Measurements from ENCODE around the gene DTNA. TPM values are rescaled to one million over a fixed set of nuclear protein-coding genes. Genes with fewer than 3 reads are reported as not detected.

Gene DTNA
- 29.0 and 32.7 TPM in 2 replicates for total RNA-seq (2021; fragmentation: NEBNext Ultra II Directional; extraction: Animal tissue kit (Norgen Biotek cat#: 25700))
- 17.2 and 30.2 TPM in 2 replicates for polyA plus RNA-seq (2011; rRNA removed)
- polyA plus RNA-seq (2011; cell fraction: cytosol; rRNA removed), result 26.5 TPM
- 26.8 TPM for polyA plus RNA-seq (2011; cell fraction: nucleus; rRNA removed)
- polyA plus RNA-seq (2012, experiment 1 of 2), result 16.2 to 31.9 TPM (median 25.0 TPM) in 4 replicates
- polyA plus RNA-seq (2012, experiment 2 of 2), result 1.9 TPM
- 15.9 TPM for polyA plus RNA-seq (2013, experiment 1 of 2)
- polyA plus RNA-seq (2013, experiment 2 of 2), result 15.1 TPM
- 71.3 and 92.7 TPM in 2 replicates for polyA minus RNA-seq (2011; rRNA and poly(A)+ RNA removed)
- polyA minus RNA-seq (2011; cell fraction: cytosol; rRNA and poly(A)+ RNA removed), result 12.8 TPM
- polyA minus RNA-seq (2011; cell fraction: nucleus; rRNA and poly(A)+ RNA removed), result 64.0 TPM
- long read RNA-seq, experiment 1, partial matches to known transcripts, result 6 of 18 reads
- long read RNA-seq, experiment 1, other reads (novel, unspliced or antisense), result 12 of 18 reads
- long read RNA-seq, experiment 2, partial matches to known transcripts, result 2 of 14 reads
- long read RNA-seq, experiment 2, other reads (novel, unspliced or antisense), result 11 of 14 reads

DNA sequence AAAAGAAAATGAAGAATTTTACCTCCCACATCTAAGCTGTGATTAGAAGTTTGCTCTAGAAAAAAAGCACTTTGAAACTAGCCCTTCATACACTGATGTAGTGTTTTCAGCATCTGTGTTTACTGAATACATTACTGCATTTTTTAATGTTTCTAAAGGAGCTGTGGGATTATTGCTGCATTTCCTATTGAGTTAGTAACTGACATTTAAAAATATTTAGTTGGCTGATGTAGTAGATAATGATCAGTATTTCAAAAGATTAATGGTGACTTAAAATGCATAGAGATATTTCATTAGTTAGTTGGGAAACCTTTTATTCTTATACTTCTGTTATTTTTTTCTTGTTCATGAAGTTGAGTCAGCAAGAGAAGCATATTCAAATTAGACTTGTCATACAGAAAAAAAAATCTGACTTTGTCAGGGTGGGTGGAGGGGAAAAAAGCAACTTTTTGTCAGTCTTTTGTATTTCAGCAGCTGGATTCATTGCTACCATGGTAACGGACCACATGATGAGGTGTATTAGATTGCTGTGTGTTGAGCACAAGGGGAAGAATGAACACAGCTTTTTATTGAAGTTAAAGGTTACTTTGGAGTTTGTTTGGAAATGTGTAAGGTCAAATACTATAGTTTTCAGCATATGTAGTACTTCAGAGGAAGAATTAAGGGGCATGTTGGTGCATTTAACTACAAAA is at the start of gene DTNA:
Gene DTNA (plus strand): TSS at position 549 of the 692 bp plus-strand sequence. CDS start 45,679 bp downstream, outside the sequence.
- no peak within 1 kb of the TSS for H2AFZ ChIP-seq (ENCODE audit: low read length)
- H3K79me1 ChIP-seq (ENCODE audit: low read depth, low read length), result no peaks in the 10 kb centered on the region
- H2BK15ac ChIP-seq (ENCODE audit: low read length), result no peak within 1 kb of the TSS
- H2BK12ac ChIP-seq (ENCODE audit: low read depth, low read length), result peak within 1 kb of the TSS; percentile 46; the same call in 1 of the 2 replicates
- H3K79me2 ChIP-seq (ENCODE audit: control insufficient read depth in 1 of 2, insufficient read depth in 2 of 2, low read length in 2 of 2), result no peaks in the 10 kb centered on the region
- H3K4me2 ChIP-seq (ENCODE audit: insufficient read depth in 1 of 2, low read depth in 2 of 2, low read length in 2 of 2), result 0 out of 4 replicates have a peak within 1 kb of the TSS, but pooled peaks of 1 of the 2 experiments have one; percentile 1
- H3K27me3 ChIP-seq (replicated peaks in 1 of 4; ENCODE audit: control insufficient read depth in 3 of 4, extremely low read depth in 1 of 4, insufficient read depth in 3 of 4, low read length in 3 of 4), result no peaks in the 10 kb centered on the region
- FAIRE-seq (peak; percentile 24), DNase-seq (ENCODE audit: low read depth in 1 of 2, low spot score in 2 of 2) (no peak)
- no peak within 1 kb of the TSS for H3K4ac ChIP-seq (replicated peaks; ENCODE audit: insufficient read length, low read depth, low read length)
- no peaks in the 10 kb centered on the region; the same call in 1 of the 2 replicates for H3K23me2 ChIP-seq (ENCODE audit: low read depth, low read length)
- H2AK5ac ChIP-seq (ENCODE audit: low read depth, low read length), result no peak within 1 kb of the TSS
- H3K27ac ChIP-seq (ENCODE audit: low read depth, low read length), result no peak within 1 kb of the TSS
- no peak within 1 kb of the TSS for H4K8ac ChIP-seq (ENCODE audit: extremely low read depth, insufficient read depth, low read length)
- no peak within 1 kb of the TSS for H3K14ac ChIP-seq (ENCODE audit: insufficient read length)
- H2BK120ac ChIP-seq (replicated peaks; ENCODE audit: low read depth, low read length), result no peak within 1 kb of the TSS
- H3K56ac ChIP-seq (replicated peaks; ENCODE audit: insufficient read length, low read depth, low read length), result no peak within 1 kb of the TSS
- no peak within 1 kb of the TSS for H3K18ac ChIP-seq (ENCODE audit: extremely low read depth, low read length)
- H2BK5ac ChIP-seq (ENCODE audit: low read depth, low read length), result no peak within 1 kb of the TSS
- no peak within 1 kb of the TSS for H3K23ac ChIP-seq (ENCODE audit: insufficient read length)
- no peaks in the 10 kb centered on the region for H3K9me3 ChIP-seq (ENCODE audit: insufficient read depth in 2 of 2, low read depth in 1 of 2, low read length in 1 of 2)
- WGBS, 2 experiments (ENCODE audit: extremely low coverage in 1 of 2, insufficient coverage in 1 of 2, insufficient read length in 1 of 2, insufficient replicate concordance in 2 of 2, low coverage in 1 of 2, low lambda C conversion rate in 2 of 2, missing lambda C conversion rate in 1 of 2), result 65% methylated on average over 1 of the region's 1 CpG; no CpG with 5 or more reads in 1 of the 2 experiments
- CTCF ChIA-PET (ENCODE audit: partially characterized antibody), result interaction anchor here (0.7 to 3.8 kb wide), 7 partner anchors 11 to 55 kb away, joined by 3 to 17 read pairs (median 3); no protein-coding TSS in a partner anchor
- no peak within 1 kb of the TSS for H2BK20ac ChIP-seq (ENCODE audit: low read length)
- H3K4me1 ChIP-seq (replicated peaks in 1 of 4; ENCODE audit: control insufficient read depth in 3 of 4, insufficient read depth in 4 of 4, low read length in 3 of 4), result peaks cover 0 to 14% (median 2%) of the 10 kb centered on the region in 4 experiments; a peak in 3 of 7 replicates
- H3K4me3 ChIP-seq (ENCODE audit: extremely low read depth in 1 of 4, insufficient read depth in 2 of 4, low read depth in 3 of 4, low read length in 4 of 4), result no peak within 1 kb of the TSS
- H4K91ac ChIP-seq (replicated peaks; ENCODE audit: insufficient read length, low read length), result no peak within 1 kb of the TSS
- H4K5ac ChIP-seq (ENCODE audit: insufficient read length, low read depth, low read length), result no peak within 1 kb of the TSS
- POLR2A ChIA-PET (ENCODE audit: partially characterized antibody), result no interaction called here
- no peaks in the 10 kb centered on the region for H3K36me3 ChIP-seq (ENCODE audit: control insufficient read depth in 2 of 4, insufficient read depth in 4 of 4, low read length in 3 of 4)
- H4K20me1 ChIP-seq (replicated peaks in 1 of 2; ENCODE audit: control insufficient read depth in 1 of 2, insufficient read depth in 2 of 2, low read length in 2 of 2), result no peaks in the 10 kb centered on the region
- H3K9ac ChIP-seq (replicated peaks in 1 of 4; ENCODE audit: extremely low read depth in 1 of 4, low read depth in 3 of 4, low read length in 3 of 4), result peak within 1 kb of the TSS in 1 of 4 experiments; percentile 8; a peak in 1 of 7 replicates
- no peak for TF ChIP-seq POLR2A (IDR thresholded peaks at IDR 0.05; ENCODE audit: control extremely low read depth in 1 of 2, low read depth in 2 of 2, low read length in 2 of 2)
- no peak for TF ChIP-seq YY1 (IDR thresholded peaks at IDR 0.05; ENCODE audit: low read depth, low read length)
- no peak for TF ChIP-seq FOSL1 (IDR thresholded peaks at IDR 0.05; ENCODE audit: insufficient read depth, low read depth, low read length)
- TF ChIP-seq JUND (IDR thresholded peaks at IDR 0.05; ENCODE audit: low read length), result no peak
- no peak for TF ChIP-seq CTBP2 (IDR thresholded peaks at IDR 0.05; ENCODE audit: borderline replicate concordance, insufficient read depth, insufficient read length, low read length)
- no peak for TF ChIP-seq HDAC2 (IDR thresholded peaks at IDR 0.05; ENCODE audit: borderline replicate concordance in 1 of 2, low read depth in 2 of 2, low read length in 2 of 2)
- TF ChIP-seq SIRT6 (IDR thresholded peaks at IDR 0.05; ENCODE audit: low read length), result no peak
- no peak for TF ChIP-seq EZH2 (IDR thresholded peaks at IDR 0.05; ENCODE audit: low read depth, low read length, severe bottlenecking)
- TF ChIP-seq TBP (IDR thresholded peaks at IDR 0.05; ENCODE audit: low read depth, low read length), result no peak
